LoVo (cell line): ENCODE measurements around the gene ADCYAP1R1.

Experiments used
- DNase-seq: peaks from one replicate; pipeline ENCODE4 v3.0.0-alpha.2; 2016; ENCODE audit warnings: low spot score

Gene ADCYAP1R1

GRCh38 chr7:31087351-31087750 lies 35.2 kb downstream of the ADCYAP1R1 start:
- DNase-seq, result no peak

- no peak for DNase-seq
Measured at GRCh38 chr7:31091924-31092434, 39.9 kb downstream of the ADCYAP1R1 start.

GRCh38 chr7:31092606-31093005 lies 40.5 kb downstream of the ADCYAP1R1 start:
- DNase-seq, result no peak

- DNase-seq, result no peak
Measured at GRCh38 chr7:31093282-31093681, 41.2 kb downstream of the ADCYAP1R1 start.

GRCh38 chr7:31094271-31094670 lies 42.2 kb downstream of the ADCYAP1R1 start:
- DNase-seq, result no peak

- DNase-seq, result no peak
Measured at GRCh38 chr7:31095286-31096197, 43.4 kb downstream of the ADCYAP1R1 start.

GRCh38 chr7:31096198-31096876 lies 44.2 kb downstream of the ADCYAP1R1 start:
- no peak for DNase-seq

GRCh38 chr7:31096877-31097258 lies 44.8 kb downstream of the ADCYAP1R1 start:
- no peak for DNase-seq

GRCh38 chr7:31098642-31099360 lies 46.7 kb downstream of the ADCYAP1R1 start:
- no peak for DNase-seq

GRCh38 chr7:31099451-31100444 lies 47.6 kb downstream of the ADCYAP1R1 start:
- no peak for DNase-seq

- DNase-seq, result no peak
Measured at GRCh38 chr7:31100445-31100844, 48.3 kb downstream of the ADCYAP1R1 start.

GRCh38 chr7:31100871-31101270 lies 48.8 kb downstream of the ADCYAP1R1 start:
- DNase-seq, result no peak

- no peak for DNase-seq
Measured at GRCh38 chr7:31101544-31101943, 49.4 kb downstream of the ADCYAP1R1 start.

- no peak for DNase-seq
Measured at GRCh38 chr7:31102151-31102972, 50.3 kb downstream of the ADCYAP1R1 start.

GRCh38 chr7:31102973-31103850 lies 51.1 kb downstream of the ADCYAP1R1 start:
- no peak for DNase-seq

- DNase-seq, result no peak
Measured at GRCh38 chr7:31104361-31105255, 52.5 kb downstream of the ADCYAP1R1 start.

- no peak for DNase-seq
Measured at GRCh38 chr7:31105256-31105950, 53.3 kb downstream of the ADCYAP1R1 start.
